Stimulated activated naive CD4-positive, alpha-beta T cell (primary cell): ENCODE measurements around the gene DAPP1.
"Not testable (repeated sequence)": the region's sequence is repeated elsewhere in the genome, so short reads cannot be mapped to it uniquely, and the experiment has no call there.

Experiments
- DNase-seq, 6 experiments: peaks; one replicate each; lab custom pipeline; 2025; lab: John Stamatoyannopoulos, UW

Gene DAPP1

GRCh38 chr4:99816545-99817308, at the start of gene DAPP1:
TSS of gene DAPP1 (plus strand) at chr4:99816827. CDS start at chr4:99816914, 87 bp downstream.
- peak; percentile 53 to 85 (median 74) for DNase-seq

GRCh38 chr4:99770842-99771241, 45.8 kb upstream of the DAPP1 start:
- DNase-seq: not testable (repeated sequence)

GRCh38 chr4:99783940-99784339, 32.7 kb upstream of the DAPP1 start:
- DNase-seq: no peak

- DNase-seq: no peak
Measured at GRCh38 chr4:99784842-99785241, 31.8 kb upstream of the DAPP1 start.

- no peak for DNase-seq
Measured at GRCh38 chr4:99790796-99791617, 25.6 kb upstream of the DAPP1 start.

- DNase-seq: no peak
Measured at GRCh38 chr4:99800332-99801004, 16.2 kb upstream of the DAPP1 start.

- no peak for DNase-seq
Measured at GRCh38 chr4:99801005-99801699, 15.5 kb upstream of the DAPP1 start.

GRCh38 chr4:99803566-99804101, 13.0 kb upstream of the DAPP1 start:
- DNase-seq: no peak

- no peak for DNase-seq
Measured at GRCh38 chr4:99806545-99806944, 10.1 kb upstream of the DAPP1 start.

GRCh38 chr4:99807666-99808065, 9.0 kb upstream of the DAPP1 start:
- no peak for DNase-seq

- peak; percentile 37 to 75 (median 55) for DNase-seq
Measured at GRCh38 chr4:99808260-99808857, 8.3 kb upstream of the DAPP1 start.

- DNase-seq: no peak
Measured at GRCh38 chr4:99809326-99809725, 7.3 kb upstream of the DAPP1 start.

- no peak for DNase-seq
Measured at GRCh38 chr4:99810536-99810935, 6.1 kb upstream of the DAPP1 start.

- no peak for DNase-seq
Measured at GRCh38 chr4:99811117-99811516, 5.5 kb upstream of the DAPP1 start.

GRCh38 chr4:99811850-99812249, 4.8 kb upstream of the DAPP1 start:
- DNase-seq: peak; percentile 1 to 61 (median 16)

- no peak for DNase-seq
Measured at GRCh38 chr4:99815597-99816011, 1.0 kb upstream of the DAPP1 start.

- DNase-seq: peak in 1 of 6 experiments; percentile 46
Measured at GRCh38 chr4:99817309-99817890, 773 bp downstream of the DAPP1 start.

GRCh38 chr4:99818661-99819060, 2.0 kb downstream of the DAPP1 start:
- no peak for DNase-seq

- DNase-seq: no peak
Measured at GRCh38 chr4:99821918-99822503, 5.4 kb downstream of the DAPP1 start.

GRCh38 chr4:99822734-99823133, 6.1 kb downstream of the DAPP1 start:
- DNase-seq: no peak
